HG02973 (cell line): Measurements from ENCODE around the gene SCYL2.
A peak's percentile ranks its signal among the peaks of the same experiment; 100 is the strongest.
"Not testable (repeated sequence)": the region's sequence is repeated elsewhere in the genome, so short reads cannot be mapped to it uniquely, and the experiment has no call there.

Experiments
- ATAC-seq: cut with Tn5 transposase; IDR thresholded peaks from one replicate; pipeline ENCODE4 v1.9.1; 2021; ENCODE audit warnings: moderate library complexity; ENCODE audit not compliant: unreplicated experiment

Gene SCYL2

GRCh38 chr12:100311317-100311716 lies 44.3 kb downstream of the SCYL2 start:
- ATAC-seq: no peak

DNA sequence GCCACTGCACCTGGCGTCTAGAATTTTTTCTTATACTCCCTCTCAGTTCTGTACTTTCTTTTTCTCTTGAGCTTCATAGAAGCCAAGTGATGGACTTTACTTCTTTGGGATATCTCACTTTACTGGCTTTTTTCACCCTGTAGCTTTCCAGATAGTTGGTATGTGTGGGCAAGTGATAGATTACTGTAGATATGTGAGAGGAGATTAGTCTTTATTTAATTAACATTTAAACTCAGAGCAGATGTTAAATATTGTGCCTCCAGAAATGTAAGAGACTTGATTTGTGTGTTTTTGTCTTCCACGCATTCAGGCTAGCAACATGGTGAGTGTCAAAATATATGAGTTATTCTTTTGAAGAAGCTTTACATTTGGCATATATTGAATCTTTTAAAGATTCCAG lies 50.4 kb downstream of the SCYL2 start:
- no peak for ATAC-seq

DNA sequence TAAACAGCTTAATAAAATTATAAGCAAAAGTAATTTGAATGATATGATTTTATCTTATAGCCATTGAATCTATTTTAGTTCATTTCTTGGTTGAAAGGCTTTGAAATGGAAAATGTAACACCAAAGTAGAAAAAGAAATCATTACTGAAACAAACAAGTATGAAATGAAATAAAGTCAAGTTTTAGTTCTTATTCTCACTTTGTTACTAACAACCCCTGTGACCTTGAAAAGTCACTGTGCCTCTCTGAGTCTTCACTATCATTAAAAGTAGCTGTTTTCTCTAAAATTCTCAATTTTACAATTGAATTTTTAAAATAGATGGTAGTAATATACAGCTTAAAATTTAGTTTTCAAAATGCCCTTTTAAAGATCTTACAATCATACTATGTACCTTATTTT lies 57.5 kb downstream of the SCYL2 start:
- peak; percentile 63 for ATAC-seq

DNA sequence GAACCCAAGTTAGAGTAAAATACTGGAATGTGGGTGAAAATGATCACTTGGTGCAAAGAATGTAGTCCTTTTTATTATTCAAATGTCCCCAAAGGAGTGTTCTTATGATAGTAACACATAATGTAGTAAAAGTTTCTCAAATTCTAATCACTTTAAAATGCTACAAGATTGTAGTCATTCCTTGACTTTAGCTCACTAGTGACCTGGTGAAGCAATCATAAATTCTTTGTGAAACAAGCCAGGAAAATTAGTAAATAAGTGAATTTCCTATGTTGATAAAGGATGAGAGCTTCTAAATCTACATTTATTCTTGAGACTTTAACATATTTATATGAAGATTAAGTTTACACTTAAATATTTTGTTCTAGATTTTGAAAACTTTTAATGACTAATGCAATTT lies 59.2 kb downstream of the SCYL2 start:
- no peak for ATAC-seq

- ATAC-seq: peak; percentile 96
These were observed 62.8 kb downstream of the SCYL2 start for GRCh38 chr12:100329800-100330199.

DNA sequence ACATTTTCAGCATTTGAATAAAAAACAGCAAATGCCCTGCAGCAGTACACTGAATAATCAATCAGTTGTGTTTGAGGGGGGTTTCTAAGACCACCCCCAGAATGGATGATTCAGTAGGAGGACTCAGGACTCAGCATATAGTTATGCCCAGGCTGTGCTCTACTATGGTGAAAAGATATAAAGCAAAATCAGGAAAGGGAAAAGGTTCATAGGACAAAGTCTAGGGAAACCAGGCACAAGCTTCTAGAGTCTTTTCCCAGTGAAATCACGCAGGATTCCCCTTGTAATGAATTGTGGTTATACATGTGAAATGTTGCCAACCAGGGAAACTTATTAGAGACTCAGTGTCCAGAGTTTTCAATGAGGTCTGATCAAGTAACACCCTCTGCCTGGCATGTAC lies 64.9 kb downstream of the SCYL2 start:
- no peak for ATAC-seq

DNA sequence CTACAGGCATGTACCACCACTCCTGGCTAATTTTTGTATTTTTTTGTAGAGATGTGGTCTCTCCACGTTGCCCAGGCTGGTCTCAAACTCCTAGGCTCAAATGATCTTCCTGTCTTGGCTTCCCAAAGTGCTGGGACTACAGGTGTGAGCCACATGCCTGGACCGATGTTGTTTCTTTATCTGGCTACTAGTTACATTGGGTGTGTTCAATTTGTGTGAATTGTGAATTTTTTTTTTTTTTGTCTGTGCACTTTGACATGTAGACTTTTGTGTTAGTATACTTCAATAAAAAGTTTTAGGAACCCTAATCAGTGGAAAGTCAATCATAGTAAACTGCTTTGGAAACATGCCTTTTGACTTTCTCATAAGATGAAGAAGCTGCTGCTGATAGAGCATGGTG lies 65.9 kb downstream of the SCYL2 start:
- ATAC-seq: no peak

- ATAC-seq: no peak
These were observed 70.3 kb downstream of the SCYL2 start for GRCh38 chr12:100337299-100337698.

DNA sequence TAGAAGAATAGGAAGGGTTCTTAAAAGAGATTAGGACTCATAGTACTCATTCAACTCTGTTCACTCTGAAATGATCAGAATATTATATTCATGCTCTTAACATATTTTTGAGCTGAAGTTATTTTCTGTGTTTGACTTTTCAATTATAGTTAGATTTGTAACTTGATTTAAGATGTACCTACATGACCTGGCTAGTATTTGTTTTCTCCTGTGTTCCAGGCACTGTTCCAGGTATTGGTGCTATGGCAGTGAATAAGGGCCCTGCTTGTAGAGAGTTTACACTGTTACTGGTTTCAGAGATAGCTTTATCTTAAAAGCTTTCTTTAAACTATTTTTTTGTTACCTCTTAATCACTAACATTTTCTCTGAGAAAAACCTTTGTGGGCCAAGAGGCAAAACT lies 70.8 kb downstream of the SCYL2 start:
- ATAC-seq: no peak

DNA sequence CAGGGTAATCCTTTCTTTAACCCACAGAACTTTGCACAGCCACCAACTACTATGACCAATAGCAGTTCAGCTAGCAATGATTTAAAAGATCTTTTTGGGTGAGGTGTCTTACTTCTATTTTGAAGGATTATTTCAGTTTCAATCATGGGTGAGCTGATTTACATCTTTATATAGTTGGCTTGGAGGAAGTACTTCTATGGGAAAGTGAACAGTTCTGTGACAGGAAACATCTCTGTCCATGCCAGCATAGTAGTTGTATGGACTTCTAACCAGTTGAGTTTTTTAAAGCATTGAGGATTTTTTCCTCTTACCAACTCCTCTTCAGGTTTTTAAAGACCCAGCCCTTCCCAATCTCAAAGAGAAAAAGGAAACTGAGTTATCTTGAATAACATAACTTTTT lies 72.1 kb downstream of the SCYL2 start:
- ATAC-seq: no peak

GRCh38 chr12:100342897-100343296 lies 75.9 kb downstream of the SCYL2 start:
- not testable (repeated sequence) for ATAC-seq

DNA sequence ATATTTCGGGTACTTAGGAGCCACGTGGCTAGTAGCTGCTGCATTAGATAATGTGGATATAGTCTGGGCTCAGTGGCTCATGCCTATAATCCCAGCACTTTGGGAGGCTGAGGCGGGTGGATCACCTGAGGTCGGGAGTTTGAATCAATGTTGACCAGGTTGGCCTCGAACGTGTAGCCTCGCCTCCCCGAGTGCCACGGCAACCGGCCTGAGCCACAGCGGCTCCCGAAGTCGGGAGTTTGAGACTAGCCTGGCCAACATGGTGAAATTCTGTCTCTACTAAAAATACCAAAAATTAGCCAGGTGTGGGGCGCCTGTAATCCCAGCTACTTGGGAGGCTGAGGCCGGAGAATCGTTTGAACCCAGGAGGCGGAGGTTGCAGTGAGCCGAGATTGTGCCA lies 77.4 kb downstream of the SCYL2 start:
- not testable (repeated sequence) for ATAC-seq

- no peak for ATAC-seq
These were observed 78.2 kb downstream of the SCYL2 start for GRCh38 chr12:100345020-100345767.

GRCh38 chr12:100346660-100347059 lies 79.7 kb downstream of the SCYL2 start:
- ATAC-seq: no peak

- ATAC-seq: no peak
These were observed 81.9 kb downstream of the SCYL2 start for GRCh38 chr12:100348657-100349454.

GRCh38 chr12:100356644-100357223 lies 89.8 kb downstream of the SCYL2 start, which contains the start of gene SLC17A8:
Gene SLC17A8 (plus strand): TSS chr12:100357074. CDS start chr12:100357392, 318 bp downstream.
- ATAC-seq: no peak

DNA sequence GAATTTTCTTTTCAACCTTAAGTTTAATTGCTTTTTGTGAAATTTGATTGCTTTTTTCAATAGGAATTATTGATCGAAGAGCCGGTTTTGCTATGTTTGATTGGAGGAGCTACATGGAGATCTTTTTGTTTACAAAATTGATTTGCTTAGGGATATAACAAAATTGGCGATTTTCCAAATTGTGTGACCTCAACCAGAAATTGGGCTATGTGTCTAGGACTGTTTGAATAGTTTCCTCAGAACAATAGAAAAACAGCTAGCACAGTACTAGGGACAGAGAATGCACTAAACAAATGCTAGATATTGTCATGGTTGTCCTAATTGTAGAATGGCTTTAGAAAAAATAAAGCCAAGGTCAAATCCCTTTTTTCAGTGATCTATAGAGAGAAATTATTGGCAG lies 92.3 kb downstream of the SCYL2 start:
- no peak for ATAC-seq

GRCh38 chr12:100359822-100360221 lies 92.8 kb downstream of the SCYL2 start:
- no peak for ATAC-seq

- no peak for ATAC-seq
These were observed 93.5 kb downstream of the SCYL2 start for GRCh38 chr12:100360450-100360849.

DNA sequence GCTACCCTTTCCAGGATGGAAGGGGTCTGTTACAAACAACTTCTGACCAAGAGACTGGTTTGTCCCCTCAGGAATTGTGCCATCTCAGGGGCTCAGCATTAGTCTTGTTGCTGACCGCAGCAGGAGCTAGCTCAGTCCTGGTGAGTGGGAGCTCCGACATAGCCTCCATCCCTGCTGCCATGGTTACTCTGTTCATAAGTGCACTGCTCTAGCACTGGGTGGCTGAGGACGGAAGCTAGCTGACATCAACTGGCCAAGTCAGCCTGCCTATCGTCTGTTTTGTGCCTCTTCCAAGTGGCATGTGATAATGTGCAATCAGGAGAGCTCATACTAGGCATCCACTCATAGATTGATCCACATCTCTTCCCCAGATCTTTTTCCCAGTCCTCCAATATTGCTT lies 97.3 kb downstream of the SCYL2 start:
- no peak for ATAC-seq

GRCh38 chr12:100365411-100365810 lies 98.4 kb downstream of the SCYL2 start:
- ATAC-seq: no peak

DNA sequence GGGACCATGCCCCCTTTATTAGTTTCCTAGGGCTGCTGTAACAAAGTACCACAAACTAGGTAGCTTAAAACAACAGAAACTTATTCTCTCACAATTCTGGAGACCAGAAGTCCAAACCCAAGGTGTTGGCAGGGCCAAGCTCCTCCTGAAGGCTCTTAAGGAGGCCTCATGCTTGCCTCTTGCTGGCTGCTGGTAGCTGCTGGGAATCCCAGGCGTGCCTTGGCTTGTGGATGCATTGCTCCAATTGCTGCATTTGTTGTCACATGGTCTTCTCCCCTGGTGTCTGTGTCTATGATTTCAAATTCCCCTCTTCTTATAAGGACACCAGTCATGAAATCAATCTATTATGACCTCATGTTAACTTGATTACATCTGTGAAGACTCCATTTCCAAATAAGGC lies 101.1 kb downstream of the SCYL2 start:
- ATAC-seq: no peak
